Brain microvascular endothelial cell (primary cell): ENCODE measurements around the gene PPT1.

ENCODE experiments used
- DNase-seq: peaks from one replicate; pipeline ENCODE4 v3.0.0-alpha.2; 2020
- H3K27ac ChIP-seq: fragments of 250-450 bp; sonication (Bioruptor Pico); 2 replicates; pipeline ENCODE4 v1.5.1; 2020; ENCODE audit warnings: mild to moderate bottlenecking, moderate library complexity
- H3K27me3 ChIP-seq: fragments of 250-450 bp; sonication (Bioruptor Pico); replicated peaks from 2 replicates; pipeline ENCODE4 v1.5.1; 2020; ENCODE audit warnings: mild to moderate bottlenecking
- H3K36me3 ChIP-seq: fragments of 250-450 bp; sonication (Bioruptor Pico); replicated peaks from 2 replicates; pipeline ENCODE4 v1.5.1; 2020; ENCODE audit warnings: mild to moderate bottlenecking
- H3K4me3 ChIP-seq: 2 replicates; pipeline ENCODE4 v1.5.1; 2011; ENCODE audit warnings: low read depth, mild to moderate bottlenecking, control low read depth, low read length, moderate library complexity
- in situ Hi-C: cut with HindIII; loops from 2 replicates; pipeline ENCODE4 v1.10.0; 2017; ENCODE audit warnings: low sequenced_read_pairs, low pct_ligation_motif_present
- TF ChIP-seq, protein P1 (sequence below): IDR thresholded peaks from 2 replicates; pipeline ENCODE4 v1.5.1; 2011; ENCODE audit warnings: low read depth, mild to moderate bottlenecking, moderate library complexity, low read length, control low read depth, inconsistent platforms; ENCODE audit errors: missing control alignments

Gene PPT1

DNA sequence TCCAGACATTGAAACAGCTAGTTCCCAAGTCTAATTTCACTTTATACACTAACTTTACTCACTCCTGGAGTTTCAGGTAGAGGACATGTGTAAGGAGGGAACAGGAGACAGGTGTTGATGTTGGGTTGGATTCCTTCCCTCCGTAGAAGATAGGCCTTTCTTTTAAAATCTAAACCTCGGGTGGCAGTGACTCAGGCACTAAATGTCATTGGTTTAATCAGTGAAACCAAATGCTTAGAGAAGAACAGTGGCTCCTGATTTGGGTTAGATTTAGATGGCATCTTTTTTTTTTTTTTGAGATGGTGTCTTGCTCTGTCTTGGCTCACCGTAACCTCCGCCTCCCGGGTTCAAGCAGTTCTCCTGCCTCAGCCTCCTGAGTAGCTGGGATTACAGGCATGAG is 49.3 kb downstream of the PPT1 start:
- TF ChIP-seq, protein P1, sequence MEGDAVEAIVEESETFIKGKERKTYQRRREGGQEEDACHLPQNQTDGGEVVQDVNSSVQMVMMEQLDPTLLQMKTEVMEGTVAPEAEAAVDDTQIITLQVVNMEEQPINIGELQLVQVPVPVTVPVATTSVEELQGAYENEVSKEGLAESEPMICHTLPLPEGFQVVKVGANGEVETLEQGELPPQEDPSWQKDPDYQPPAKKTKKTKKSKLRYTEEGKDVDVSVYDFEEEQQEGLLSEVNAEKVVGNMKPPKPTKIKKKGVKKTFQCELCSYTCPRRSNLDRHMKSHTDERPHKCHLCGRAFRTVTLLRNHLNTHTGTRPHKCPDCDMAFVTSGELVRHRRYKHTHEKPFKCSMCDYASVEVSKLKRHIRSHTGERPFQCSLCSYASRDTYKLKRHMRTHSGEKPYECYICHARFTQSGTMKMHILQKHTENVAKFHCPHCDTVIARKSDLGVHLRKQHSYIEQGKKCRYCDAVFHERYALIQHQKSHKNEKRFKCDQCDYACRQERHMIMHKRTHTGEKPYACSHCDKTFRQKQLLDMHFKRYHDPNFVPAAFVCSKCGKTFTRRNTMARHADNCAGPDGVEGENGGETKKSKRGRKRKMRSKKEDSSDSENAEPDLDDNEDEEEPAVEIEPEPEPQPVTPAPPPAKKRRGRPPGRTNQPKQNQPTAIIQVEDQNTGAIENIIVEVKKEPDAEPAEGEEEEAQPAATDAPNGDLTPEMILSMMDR = no peak
- no peak for DNase-seq
- H3K27ac ChIP-seq = no peak overlapping the region
- peaks cover 36% of the 10 kb centered on the region for H3K36me3 ChIP-seq
- in situ Hi-C loops = no loop called here
- H3K4me3 ChIP-seq = no peak overlapping the region
- H3K27me3 ChIP-seq = no peaks in the 10 kb centered on the region

DNA sequence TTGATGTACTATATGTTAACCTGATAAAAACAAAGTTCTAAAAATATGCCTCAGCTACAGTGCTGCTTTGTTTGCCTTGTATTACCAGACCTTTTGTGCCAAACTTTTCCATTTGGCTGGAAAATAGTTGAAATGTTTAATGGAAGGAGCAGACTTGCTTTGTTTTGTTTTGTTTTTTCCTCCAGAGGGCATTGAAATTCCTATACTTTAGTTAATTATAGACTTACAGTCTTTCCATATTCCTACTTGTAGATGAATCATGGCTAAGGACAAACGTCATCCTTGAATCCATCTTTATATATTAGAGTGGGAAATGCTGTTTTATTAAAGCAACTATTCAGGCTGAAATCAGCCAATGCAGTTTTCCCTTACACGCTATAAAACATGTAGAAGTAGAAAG is 49.8 kb downstream of the PPT1 start:
- TF ChIP-seq, protein P1 = no peak
- Histone ChIP-seq H3K4me3 (no peak overlapping the region), H3K27me3 (no peaks in the 10 kb centered on the region), H3K36me3 (peaks cover 41% of the 10 kb centered on the region), H3K27ac (no peak overlapping the region)
- in situ Hi-C loops = no loop called here
- DNase-seq = no peak

DNA sequence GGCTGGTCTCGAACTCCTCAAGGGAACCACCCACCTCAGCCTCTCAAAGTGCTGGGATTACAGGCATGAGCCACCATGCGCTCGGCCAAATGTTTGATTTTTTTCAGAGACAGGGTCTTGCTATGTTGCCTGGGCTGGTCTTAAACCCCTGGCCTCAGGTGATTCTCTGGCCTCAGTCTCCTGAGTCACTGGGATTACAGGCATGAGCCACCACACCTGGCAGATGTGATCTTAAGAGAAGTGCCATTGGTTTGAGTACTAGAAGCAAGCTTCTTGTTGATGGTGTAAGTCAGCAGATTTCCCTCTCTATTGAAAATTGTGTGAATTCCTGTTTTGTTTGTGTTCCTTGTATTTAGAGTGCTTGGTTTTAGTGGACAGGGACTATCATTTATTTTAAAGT is 51.3 kb downstream of the PPT1 start:
- TF ChIP-seq, protein P1 = no peak
- DNase-seq = no peak
- H3K27me3 ChIP-seq = no peaks in the 10 kb centered on the region
- in situ Hi-C loops = no loop called here
- no peak overlapping the region for H3K4me3 ChIP-seq
- H3K27ac ChIP-seq = no peak overlapping the region
- peaks cover 41% of the 10 kb centered on the region for H3K36me3 ChIP-seq

DNA sequence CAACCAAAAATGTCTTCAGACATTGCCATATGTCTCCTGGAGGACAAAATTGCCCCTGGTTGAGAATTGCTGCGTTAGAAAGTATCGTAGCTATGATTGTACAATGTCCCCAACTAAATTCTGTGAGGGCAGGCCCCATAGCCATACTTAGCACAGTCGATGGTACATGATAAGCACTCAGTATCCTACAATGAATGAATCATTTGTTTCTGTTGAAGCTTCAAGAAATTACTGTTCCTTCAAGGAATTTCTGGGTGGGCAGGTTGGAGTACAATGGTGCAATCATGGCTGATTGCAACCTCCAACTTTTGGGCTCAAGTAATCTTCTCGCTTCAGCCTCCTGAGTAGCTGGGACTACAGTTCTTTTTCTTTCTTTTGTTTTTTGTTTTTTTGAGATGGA is 51.9 kb downstream of the PPT1 start:
- TF ChIP-seq, protein P1 = no peak
- Histone ChIP-seq H3K36me3 (peaks cover 38% of the 10 kb centered on the region), H3K27ac (no peak overlapping the region), H3K27me3 (no peaks in the 10 kb centered on the region), H3K4me3 (no peak overlapping the region)
- no peak for DNase-seq
- in situ Hi-C loops = no loop called here

DNA sequence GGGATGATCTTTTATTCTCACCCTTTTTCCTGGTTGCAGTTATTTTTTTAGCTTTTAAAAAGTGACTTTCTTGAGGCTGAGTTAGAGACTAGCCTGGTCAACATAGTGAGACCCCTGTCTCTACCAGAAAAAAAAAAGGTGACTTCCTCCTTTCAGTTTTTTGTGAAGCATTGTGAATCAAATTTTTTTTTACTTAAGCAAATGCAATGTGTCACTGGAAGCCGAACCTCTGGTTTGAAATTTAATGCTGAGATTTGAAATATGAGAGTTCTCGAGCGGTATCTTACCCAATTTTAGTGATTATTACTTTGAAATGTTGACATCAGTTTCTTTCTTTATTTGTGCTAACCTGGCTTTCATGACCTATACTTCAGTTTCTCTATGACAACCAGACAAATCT is 52.9 kb downstream of the PPT1 start:
- in situ Hi-C loops = no loop called here
- no peaks in the 10 kb centered on the region for H3K27me3 ChIP-seq
- DNase-seq = no peak
- H3K27ac ChIP-seq = no peak overlapping the region
- H3K36me3 ChIP-seq = peaks cover 33% of the 10 kb centered on the region
- no peak overlapping the region for H3K4me3 ChIP-seq
- TF ChIP-seq, protein P1 = no peak

DNA sequence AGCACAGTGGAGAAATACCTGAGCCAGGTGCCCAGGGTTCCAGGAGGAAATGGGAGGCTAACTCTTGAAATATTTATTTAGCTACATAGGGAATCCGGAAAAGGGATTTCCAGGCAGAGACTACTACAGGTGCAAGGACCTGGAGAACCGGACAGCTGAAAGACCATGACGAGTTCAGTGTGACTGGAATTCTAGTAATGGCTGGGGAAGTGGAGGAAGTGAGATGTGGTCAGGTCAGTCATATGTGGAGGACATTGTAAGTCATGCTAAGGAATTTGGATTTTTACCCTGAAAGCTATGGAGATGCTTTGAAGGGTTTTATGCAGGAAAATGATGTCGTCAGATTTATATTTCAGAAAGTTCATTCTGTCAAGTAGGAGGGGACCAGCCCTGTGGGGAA is 54.7 kb downstream of the PPT1 start:
- no peaks in the 10 kb centered on the region for H3K27me3 ChIP-seq
- TF ChIP-seq, protein P1 = no peak
- H3K36me3 ChIP-seq = peaks cover 27% of the 10 kb centered on the region
- no peak for DNase-seq
- H3K27ac ChIP-seq = no peak overlapping the region
- peak overlapping the region; percentile 79 for H3K4me3 ChIP-seq
- in situ Hi-C loops = no loop called here
